ENCODE results near the gene STIP1.

STIP1 gene

GRCh38 chr11:64203421-64204079, 17.6 kb downstream of the STIP1 start:
- DNase-seq, result no peak

GRCh38 chr11:64204080-64204440, 18.1 kb downstream of the STIP1 start:
- DNase-seq, result no peak

GRCh38 chr11:64204464-64204989, 18.6 kb downstream of the STIP1 start:
- DNase-seq, result peak; percentile 81

- peak; percentile 85 for DNase-seq
Measured at GRCh38 chr11:64206457-64207255, 20.7 kb downstream of the STIP1 start, which contains the start of gene FERMT3. FERMT3 (plus strand) TSS chr11:64206721; CDS start chr11:64207365, 644 bp downstream.

GRCh38 chr11:64207256-64208085, 21.5 kb downstream of the STIP1 start:
- peak; percentile 89 for DNase-seq

- no peak for DNase-seq
Measured at GRCh38 chr11:64208086-64208795, 22.3 kb downstream of the STIP1 start.

GRCh38 chr11:64208796-64209562, 23.0 kb downstream of the STIP1 start:
- DNase-seq, result no peak

GRCh38 chr11:64209563-64209843, 23.5 kb downstream of the STIP1 start:
- no peak for DNase-seq

GRCh38 chr11:64210301-64211020, 24.5 kb downstream of the STIP1 start:
- DNase-seq, result no peak

- DNase-seq, result no peak
Measured at GRCh38 chr11:64211181-64211872, 25.4 kb downstream of the STIP1 start.

- no peak for DNase-seq
Measured at GRCh38 chr11:64216879-64217278, 30.9 kb downstream of the STIP1 start.

GRCh38 chr11:64218628-64219353, 32.8 kb downstream of the STIP1 start:
- no peak for DNase-seq

GRCh38 chr11:64219354-64219684, 33.3 kb downstream of the STIP1 start:
- DNase-seq, result no peak

- no peak for DNase-seq
Measured at GRCh38 chr11:64219755-64220154, 33.8 kb downstream of the STIP1 start.

- no peak for DNase-seq
Measured at GRCh38 chr11:64220271-64220670, 34.3 kb downstream of the STIP1 start.

- no peak for DNase-seq
Measured at GRCh38 chr11:64220798-64221197, 34.8 kb downstream of the STIP1 start.

- no peak for DNase-seq
Measured at GRCh38 chr11:64222651-64223000, 36.7 kb downstream of the STIP1 start.

GRCh38 chr11:64223001-64223651, 37.2 kb downstream of the STIP1 start:
- no peak for DNase-seq

- DNase-seq, result no peak
Measured at GRCh38 chr11:64224151-64224890, 38.4 kb downstream of the STIP1 start.

Measured in activated CD8-positive, alpha-beta memory T cell treated with anti-CD3 and anti-CD28 coated beads, Interleukin-2, amount 50 U/mL, for 48 hours (primary cell).